IMR-90 (cell line): ENCODE measurements around the gene ZACN. TPM values are rescaled to one million over a fixed set of nuclear protein-coding genes. Genes with fewer than 3 reads are reported as not detected.

Experiments
- ATAC-seq: fragments of 200-7000 bp; cut with Tn5 transposase; 2 replicates; pipeline ENCODE4 v1.9.1; 2020; ENCODE audit warnings: low read depth, mild to moderate bottlenecking, moderate library complexity
- BruUV-seq: library from RNA; stranded (reverse); fragments of 400-500 nt; replicated peaks from 2 replicates; lab custom pipeline; 2021; lab: Mats Ljungman, UMichigan
- CTCF ChIA-PET: fragments of 300-600 bp; formaldehyde crosslinking; extraction: SDS; loops from one replicate; lab custom pipeline; 2021; ENCODE audit warnings: antibody characterized with exemption; lab: Yijun Ruan, JAX
- POLR2A ChIA-PET: fragments of 300-600 bp; sonication (Branson Sonifier 250); formaldehyde crosslinking; loops from one replicate; lab custom pipeline; 2022; ENCODE audit warnings: antibody characterized with exemption; ENCODE audit not compliant: unreplicated experiment; lab: Charles Lee
- DNase-seq: peaks from one replicate; pipeline ENCODE4 v3.0.0; 2013
- H2AFZ ChIP-seq: replicated peaks from 2 replicates; pipeline ENCODE3; 2013; ENCODE audit warnings: low read length, mild to moderate bottlenecking; ENCODE audit not compliant: poor library complexity
- H2AK5ac ChIP-seq: 2 replicates; pipeline ENCODE4 v1.6.1; 2013; ENCODE audit warnings: low read depth, low read length, inconsistent platforms
- H2AK9ac ChIP-seq: replicated peaks from 2 replicates; pipeline ENCODE3; 2013; ENCODE audit warnings: mild to moderate bottlenecking, low read depth, low read length, moderate library complexity; ENCODE audit not compliant: poor library complexity
- H2BK120ac ChIP-seq: 2 replicates; pipeline ENCODE4 v1.6.1; 2013; ENCODE audit warnings: low read depth, low read length, inconsistent platforms
- H2BK15ac ChIP-seq: 3 replicates; pipeline ENCODE4 v1.6.1; 2013; ENCODE audit warnings: low read depth, low read length, inconsistent platforms
- H2BK20ac ChIP-seq: 2 replicates; pipeline ENCODE4 v1.6.1; 2013; ENCODE audit warnings: low read depth, mild to moderate bottlenecking, inconsistent platforms, low read length, moderate library complexity
- H2BK5ac ChIP-seq: 2 replicates; pipeline ENCODE4 v1.6.1; 2013; ENCODE audit warnings: mild to moderate bottlenecking, low read depth, low read length, inconsistent platforms; ENCODE audit not compliant: poor library complexity, severe bottlenecking
- H3K14ac ChIP-seq: replicated peaks from 2 replicates; pipeline ENCODE4 v1.6.1; 2013; ENCODE audit warnings: low read depth, low read length, inconsistent platforms
- H3K18ac ChIP-seq: 2 replicates; pipeline ENCODE4 v1.6.1; 2013; ENCODE audit warnings: low read depth, low read length, control low read depth
- H3K23ac ChIP-seq: 2 replicates; pipeline ENCODE4 v1.6.1; 2013; ENCODE audit warnings: low read depth, low read length, inconsistent platforms
- H3K27ac ChIP-seq: 2 replicates; pipeline ENCODE4 v1.5.1; 2013; ENCODE audit warnings: mild to moderate bottlenecking, control low read depth, low read length; ENCODE audit not compliant: insufficient read depth
- H3K27me3 ChIP-seq: 2 replicates; pipeline ENCODE4 v1.6.1; 2013; ENCODE audit warnings: low read length; ENCODE audit not compliant: control insufficient read depth, insufficient read depth
- H3K36me3 ChIP-seq: 2 replicates; pipeline ENCODE4 v1.6.1; 2013; ENCODE audit warnings: low read length, mixed read lengths; ENCODE audit not compliant: control insufficient read depth, insufficient read depth
- H3K4ac ChIP-seq: 2 replicates; pipeline ENCODE4 v1.6.1; 2013; ENCODE audit warnings: low read depth, low read length, inconsistent platforms
- H3K4me1 ChIP-seq: 2 replicates; pipeline ENCODE4 v1.6.1; 2013; ENCODE audit warnings: low read length, mixed read lengths; ENCODE audit not compliant: control insufficient read depth, insufficient read depth
- H3K4me2 ChIP-seq: 2 replicates; pipeline ENCODE4 v1.6.1; 2013; ENCODE audit warnings: low read depth, mild to moderate bottlenecking, control low read depth, low read length, moderate library complexity
- H3K4me3 ChIP-seq: 2 replicates; pipeline ENCODE4 v1.5.1; 2013; ENCODE audit warnings: low read depth, mild to moderate bottlenecking, control low read depth, low read length, moderate library complexity; ENCODE audit not compliant: insufficient read depth
- H3K56ac ChIP-seq: 2 replicates; pipeline ENCODE4 v1.6.1; 2013; ENCODE audit warnings: low read length, inconsistent platforms; ENCODE audit not compliant: insufficient read depth; ENCODE audit errors: extremely low read depth
- H3K79me1 ChIP-seq, 2 experiments: 2 replicates each; pipeline ENCODE4 v1.6.1; 2013; ENCODE audit warnings: low read length in 2 of 2, inconsistent platforms in 1 of 2, low read depth in 1 of 2
- H3K9ac ChIP-seq: 2 replicates; pipeline ENCODE4 v1.6.1; 2013; ENCODE audit warnings: low read depth, low read length, control low read depth
- H3K9me1 ChIP-seq: 2 replicates; pipeline ENCODE4 v1.6.1; 2013; ENCODE audit warnings: low read length, inconsistent platforms; ENCODE audit not compliant: insufficient read depth
- H3K9me3 ChIP-seq: 2 replicates; pipeline ENCODE4 v1.6.1; 2013; ENCODE audit warnings: low read length; ENCODE audit not compliant: control insufficient read depth, insufficient read depth
- H4K20me1 ChIP-seq: 2 replicates; pipeline ENCODE4 v1.6.1; 2013; ENCODE audit warnings: low read length, inconsistent platforms; ENCODE audit not compliant: insufficient read depth
- H4K5ac ChIP-seq: 2 replicates; pipeline ENCODE4 v1.6.1; 2013; ENCODE audit warnings: mild to moderate bottlenecking, low read depth, low read length, control low read depth
- H4K8ac ChIP-seq, 2 experiments: 2 replicates each; pipeline ENCODE4 v1.6.1; 2013; ENCODE audit warnings: low read depth in 2 of 2, low read length in 2 of 2, control low read depth in 1 of 2, inconsistent platforms in 1 of 2
- H4K91ac ChIP-seq: 2 replicates; pipeline ENCODE4 v1.6.1; 2013; ENCODE audit warnings: low read depth, low read length, inconsistent platforms; ENCODE audit not compliant: insufficient read depth
- CEBPB ChIP-seq: IDR thresholded peaks from 2 replicates; pipeline ENCODE4 v1.6.1; 2012; ENCODE audit warnings: low read depth, low read length, improper control_type of control experiment
- MXI1 ChIP-seq: IDR thresholded peaks from 2 replicates; pipeline ENCODE4 v1.6.1; 2012; ENCODE audit warnings: low read depth, mild to moderate bottlenecking, low read length, moderate library complexity, borderline replicate concordance
- POLR2A ChIP-seq: IDR thresholded peaks from 2 replicates; pipeline ENCODE4 v1.6.1; 2012; ENCODE audit warnings: mild to moderate bottlenecking, low read depth, low read length
- RFX5 ChIP-seq: IDR thresholded peaks from 2 replicates; pipeline ENCODE4 v1.8.0; 2012; ENCODE audit warnings: low read depth, mild to moderate bottlenecking, low read length, moderate library complexity
- SMC3 ChIP-seq: fragments of 150-350 bp; IDR thresholded peaks from 2 replicates; pipeline ENCODE4 v1.6.1; 2016; ENCODE audit warnings: low read depth, mild to moderate bottlenecking, antibody characterized with exemption, low read length, moderate library complexity
- WGBS, 2 experiments: methylation state at CpG; one replicate each; pipeline versions ENCODE4 v1.1.5 to v1.1.7; 2013; ENCODE audit warnings: missing lambda C conversion rate in 2 of 2; ENCODE audit not compliant: insufficient read length in 1 of 2; ENCODE audit errors: extremely low coverage in 2 of 2; 5-methylcytosine and 5-hydroxymethylcytosine counted together
- dilution Hi-C: fragments of 300-500 bp; cut with HindIII; formaldehyde crosslinking; loops from one replicate; pipeline ENCODE4 v1.14.3; 2018; ENCODE audit warnings: low sequenced_read_pairs; ENCODE audit not compliant: unreplicated experiment
- in situ Hi-C: fragments of 300-500 bp; cut with MboI; formaldehyde crosslinking; loops from 3 replicates; pipeline ENCODE4 v1.14.3; 2019; ENCODE audit warnings: low sequenced_read_pairs, inconsistent platforms, mixed read lengths
- intact Hi-C: fragments of 100-400 bp; cut with micrococcal nuclease; formaldehyde crosslinking; loops from 2 replicates; pipeline ENCODE4 v1.10.0; 2022
- polyA plus RNA-seq, 3 experiments: library from polyadenylated mRNA; depleted of rRNA; stranded (reverse); fragments of >200 nt; gene quantifications; 2 replicates each; pipeline ENCODE4 v1.2.3, GENCODE V29; 2012; ENCODE audit warnings: low replicate concordance in 1 of 3
- total RNA-seq: library from RNA; depleted of rRNA; stranded (reverse); fragments of >200 nt; gene quantifications from 2 replicates; pipeline ENCODE4 v1.2.3, GENCODE V29; 2012

ZACN gene
- total and polyA plus RNA-seq, 2 of the 4 experiments (the other 2 are of a cell fraction) = not detected

DNA sequence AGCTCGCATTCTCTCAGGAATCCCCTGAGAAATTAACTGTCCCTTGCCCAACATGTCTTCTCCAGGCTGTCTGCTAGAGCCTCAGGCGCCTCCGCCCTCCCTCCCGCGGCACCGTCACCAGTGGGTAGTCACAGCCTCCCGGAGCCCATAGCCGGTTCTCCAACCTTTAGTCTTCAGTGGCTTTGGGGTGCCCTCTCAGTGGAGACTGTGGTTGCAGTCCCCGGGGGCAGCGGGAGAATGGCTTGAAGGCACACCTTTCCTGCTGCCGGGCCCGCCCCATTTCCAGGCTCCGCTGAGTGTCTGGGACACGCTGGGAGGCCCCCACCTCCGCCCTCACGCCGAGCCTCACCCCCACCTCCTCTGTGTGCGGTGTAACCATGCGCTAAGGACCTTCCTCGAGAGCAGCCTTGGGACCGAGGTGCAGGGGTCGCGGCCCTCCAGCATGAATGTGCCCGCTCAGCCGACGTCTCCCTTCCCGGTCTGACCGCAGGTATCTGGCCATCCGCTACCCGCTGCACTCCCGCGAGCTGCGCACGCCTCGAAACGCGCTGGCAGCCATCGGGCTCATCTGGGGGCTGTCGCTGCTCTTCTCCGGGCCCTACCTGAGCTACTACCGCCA is 2.7 kb upstream of the ZACN start:
- no peak overlapping the region for H3K27ac ChIP-seq
- no peaks in the 10 kb centered on the region for H3K36me3 ChIP-seq
- H3K4ac ChIP-seq = no peak overlapping the region
- no peak overlapping the region for H3K4me3 ChIP-seq
- no peak overlapping the region for H4K91ac ChIP-seq
- ChIA-PET CTCF (no interaction called here), POLR2A (no interaction called here)
- no peak overlapping the region for H3K4me2 ChIP-seq
- H4K20me1 ChIP-seq = peaks cover 14% of the 10 kb centered on the region
- peaks cover 11% of the 10 kb centered on the region for H3K9me1 ChIP-seq
- no peak overlapping the region for H2AK5ac ChIP-seq
- no peaks in the 10 kb centered on the region for H3K9me3 ChIP-seq
- no peak overlapping the region for H2BK20ac ChIP-seq
- H3K56ac ChIP-seq = no peak overlapping the region
- no peak for ATAC-seq
- H3K27me3 ChIP-seq = peaks cover 66% of the 10 kb centered on the region
- no peak overlapping the region for H3K23ac ChIP-seq
- H3K79me1 ChIP-seq = peaks cover 0 to 14% of the 10 kb centered on the region in 2 experiments; a peak in 2 of 4 replicates
- H3K4me1 ChIP-seq = peaks cover 3% of the 10 kb centered on the region; the same call in 1 of the 2 replicates
- H2AK9ac ChIP-seq = no peak overlapping the region
- no peak overlapping the region for H4K8ac ChIP-seq
- no TSS peak for BruUV-seq
- intact Hi-C loops (loop anchor here (10.0 kb wide), 1 partner anchor 171 kb away; the partner anchor contains the start of gene MRPL38), in situ Hi-C loops (no loop called here), dilution Hi-C loops (no loop called here)
- TF ChIP-seq RFX5 (no peak), CEBPB (no peak), POLR2A (no peak), SMC3 (no peak), MXI1 (no peak)
- no peak overlapping the region for H2BK120ac ChIP-seq
- peak overlapping the region; percentile 46 for H2AFZ ChIP-seq
- no peak overlapping the region for H3K18ac ChIP-seq
- H4K5ac ChIP-seq = no peak overlapping the region
- no peak overlapping the region for H2BK15ac ChIP-seq
- no peak overlapping the region for H3K14ac ChIP-seq
- no peak for DNase-seq
- 5% methylated on average over 31 of the region's 41 CpGs; no CpG with 5 or more reads in 1 of the 2 experiments for WGBS, 2 experiments
- H3K9ac ChIP-seq = no peak overlapping the region
- no peak overlapping the region for H2BK5ac ChIP-seq
